GM18498 (cell line): ENCODE results near the gene CALR.
"Not testable (repeated sequence)": the region's sequence is repeated elsewhere in the genome, so short reads cannot be mapped to it uniquely, and the experiment has no call there.

Experiments
- ATAC-seq: cut with Tn5 transposase; IDR thresholded peaks from one replicate; pipeline ENCODE4 v1.9.1; 2021; ENCODE audit warnings: mild to moderate bottlenecking, moderate library complexity; ENCODE audit not compliant: unreplicated experiment

CALR gene

GRCh38 chr19:12952488-12953137, 14.2 kb downstream of the CALR start:
- no peak for ATAC-seq

GRCh38 chr19:12953138-12953798, 14.9 kb downstream of the CALR start:
- no peak for ATAC-seq

- no peak for ATAC-seq
These were observed 15.6 kb downstream of the CALR start for GRCh38 chr19:12953799-12954611.

- no peak for ATAC-seq
These were observed 16.2 kb downstream of the CALR start for GRCh38 chr19:12954612-12954962.

GRCh38 chr19:12955575-12955974, 17.2 kb downstream of the CALR start:
- ATAC-seq: not testable (repeated sequence)

- ATAC-seq: no peak
These were observed 17.6 kb downstream of the CALR start for GRCh38 chr19:12955996-12956395.

GRCh38 chr19:12956446-12957388, 18.3 kb downstream of the CALR start, which contains the start of gene GADD45GIP1:
Gene GADD45GIP1 (minus strand): TSS chr19:12957223. CDS start chr19:12957212, 11 bp downstream.
- peak; percentile 78 for ATAC-seq

- ATAC-seq: not testable (repeated sequence)
These were observed 19.1 kb downstream of the CALR start for GRCh38 chr19:12957389-12957952.

- ATAC-seq: no peak
These were observed 21.1 kb downstream of the CALR start for GRCh38 chr19:12959481-12959880.

GRCh38 chr19:12965017-12965811, 26.8 kb downstream of the CALR start:
- no peak for ATAC-seq

GRCh38 chr19:12965812-12966135, 27.4 kb downstream of the CALR start:
- no peak for ATAC-seq

- ATAC-seq: no peak
These were observed 29.5 kb downstream of the CALR start for GRCh38 chr19:12967907-12968306.

- ATAC-seq: no peak
These were observed 31.0 kb downstream of the CALR start, which contains the start of gene DAND5 for GRCh38 chr19:12969292-12969988. Gene DAND5 (plus strand): TSS chr19:12969576. CDS start chr19:12969661, 85 bp downstream.

GRCh38 chr19:12970070-12970820, 31.8 kb downstream of the CALR start:
- no peak for ATAC-seq

- no peak for ATAC-seq
These were observed 34.8 kb downstream of the CALR start for GRCh38 chr19:12973236-12973635.

GRCh38 chr19:12974301-12975220, 36.2 kb downstream of the CALR start:
- ATAC-seq: no peak

- ATAC-seq: no peak
These were observed 36.9 kb downstream of the CALR start for GRCh38 chr19:12975221-12975741.
